ENCODE data around the gene NUP93. TPM values are rescaled to one million over a fixed set of nuclear protein-coding genes. Genes with fewer than 3 reads are reported as not detected.
A peak's percentile ranks its signal among the peaks of the same experiment; 100 is the strongest.
"Not testable (repeated sequence)": the region's sequence is repeated elsewhere in the genome, so short reads cannot be mapped to it uniquely, and the experiment has no call there.

Gene NUP93
- polyA plus RNA-seq, 2 of the 4 experiments (the other 2 are of a cell fraction) = 87.3 to 91.4 TPM

GRCh38 chr16:56792967-56793366 lies 63.0 kb downstream of the NUP93 start:
- FAIRE-seq (no peak), ATAC-seq (no peak), DNase-seq (ENCODE audit: low read depth in 1 of 2, low spot score in 1 of 2) (no peak)
- CTCF ChIA-PET = interaction anchor here (0.7 to 7.7 kb wide), 55 partner anchors 8 to 381 kb away, joined by 3 to 151 read pairs (median 5); partner anchors contain the start of gene SLC12A3
- H3K4me3 ChIP-seq = no peak overlapping the region
- H3K4me1 ChIP-seq = peaks cover 11% of the 10 kb centered on the region; the same call in 1 of the 3 replicates
- H3K4me2 ChIP-seq = no peak overlapping the region
- H3K27ac ChIP-seq = no peak overlapping the region
- no peak for TF ChIP-seq TP53 (CRISPR knock-in tag; IDR thresholded peaks at IDR 0.05)
- no peak for TF ChIP-seq CTCF (IDR thresholded peaks at IDR 0.05)
- TF ChIP-seq CBX8 (IDR thresholded peaks at IDR 0.05) = no peak
- TF ChIP-seq MAZ (IDR thresholded peaks at IDR 0.05; ENCODE audit: borderline replicate concordance, low read depth, low read length) = no peak
- no peak for TF ChIP-seq CHD2 (IDR thresholded peaks at IDR 0.05; ENCODE audit: low read length, partially characterized antibody)
- POLR2A ChIA-PET = interaction anchor here (0.6 to 0.7 kb wide), 2 partner anchors 61 to 139 kb away, joined by 3 read pairs; no protein-coding TSS in a partner anchor
- H3K9me3 ChIP-seq = no peaks in the 10 kb centered on the region

GRCh38 chr16:56793492-56793891 lies 63.6 kb downstream of the NUP93 start:
- CTCF ChIA-PET = interaction anchor here (0.7 to 7.7 kb wide), 54 partner anchors 8 to 381 kb away, joined by 3 to 151 read pairs (median 5); partner anchors contain the start of gene SLC12A3
- FAIRE-seq (no peak), ATAC-seq (peak; percentile 72 to 80; a peak in 3 of 6 replicates), DNase-seq (ENCODE audit: low read depth in 1 of 2, low spot score in 1 of 2) (peak; percentile 14 to 52)
- no peaks in the 10 kb centered on the region for H3K9me3 ChIP-seq
- peak overlapping the region in 1 of 2 experiments; percentile 50; a peak in 1 of 6 replicates for H3K27ac ChIP-seq
- TF ChIP-seq CTCF (IDR thresholded peaks at IDR 0.05) (peak; percentile 76), RFX5 (IDR thresholded peaks at IDR 0.05) (no peak), RAD21 (conservative IDR thresholded peaks at IDR 0.05 in 1 of 2, IDR thresholded peaks at IDR 0.05 in 1 of 2) (peak; percentile 85 to 86), SMC3 (IDR thresholded peaks at IDR 0.05) (peak; percentile 69)
- POLR2A ChIA-PET = interaction anchor here (0.6 to 0.7 kb wide), 2 partner anchors 60 to 138 kb away, joined by 3 read pairs; no protein-coding TSS in a partner anchor
- 69% methylated on average over 6 of the region's 6 CpGs for WGBS (ENCODE audit: missing lambda C conversion rate)
- H3K4me3 ChIP-seq = no peak overlapping the region
- peaks cover 11% of the 10 kb centered on the region; the same call in 1 of the 3 replicates for H3K4me1 ChIP-seq
- H3K4me2 ChIP-seq = no peak overlapping the region

- Histone ChIP-seq H3K4me3 (no peak overlapping the region), H3K9me3 (no peaks in the 10 kb centered on the region), H3K4me2 (no peak overlapping the region), H3K4me1 (peaks cover 17% of the 10 kb centered on the region), H3K27ac (peak overlapping the region in 1 of 2 experiments; percentile 45; a peak in 1 of 6 replicates)
- ATAC-seq (no peak), FAIRE-seq (no peak), DNase-seq (ENCODE audit: low read depth in 1 of 2, low spot score in 1 of 2) (no peak)
- POLR2A ChIA-PET = interaction anchor here (0.6 kb wide), 1 partner anchor 150 kb away, joined by 3 read pairs; no protein-coding TSS in a partner anchor
- CTCF ChIA-PET = interaction anchor here (1.3 to 7.7 kb wide), 7 partner anchors 23 to 231 kb away, joined by 3 to 151 read pairs (median 33); partner anchors contain the start of gene SLC12A3
- TF ChIP-seq NR3C1 (IDR thresholded peaks at IDR 0.05) = no peak
- no peak for TF ChIP-seq FOXS1 (CRISPR knock-in tag; IDR thresholded peaks at IDR 0.05)
- no peak for TF ChIP-seq CBX2 (IDR thresholded peaks at IDR 0.05; ENCODE audit: borderline replicate concordance, low read depth)
- no peak for TF ChIP-seq USF2 (IDR thresholded peaks at IDR 0.05)
- no peak for TF ChIP-seq MAZ (IDR thresholded peaks at IDR 0.05; ENCODE audit: borderline replicate concordance, low read depth, low read length)
- TF ChIP-seq PHF8 (IDR thresholded peaks at IDR 0.05; ENCODE audit: borderline replicate concordance, low read depth) = no peak
- 61% methylated on average over 3 of the region's 3 CpGs for WGBS (ENCODE audit: missing lambda C conversion rate)
Measured at GRCh38 chr16:56795011-56795410, 65.1 kb downstream of the NUP93 start.

- CTCF ChIA-PET = interaction anchor here (0.7 to 1.0 kb wide), 2 partner anchors 9 to 283 kb away, joined by 4 read pairs; no protein-coding TSS in a partner anchor
- DNase-seq (ENCODE audit: low read depth in 1 of 2, low spot score in 1 of 2); H3K27ac ChIP-seq; H3K4me3 ChIP-seq; ATAC-seq; POLR2A ChIA-PET; H3K9me3 ChIP-seq; H3K4me2 ChIP-seq; FAIRE-seq: not testable (repeated sequence)
- WGBS (ENCODE audit: missing lambda C conversion rate) = 83% methylated on average over 2 of the region's 2 CpGs
- H3K4me1 ChIP-seq = peaks cover 28% of the 10 kb centered on the region
Measured at GRCh38 chr16:56797038-56797437, 67.1 kb downstream of the NUP93 start.
